ENCODE data around the gene RAE1.

RAE1 gene

GRCh38 chr20:57411406-57412283, 60.6 kb downstream of the RAE1 start:
- in situ Hi-C loops (cut with MboI; ENCODE audit: low pct_unique_long_range_greater_than_20kb, low sequenced_read_pairs, unreplicated experiment): no loop called here
- no peak for DNase-seq (ENCODE audit: low spot score)
- TF ChIP-seq, protein P1, sequence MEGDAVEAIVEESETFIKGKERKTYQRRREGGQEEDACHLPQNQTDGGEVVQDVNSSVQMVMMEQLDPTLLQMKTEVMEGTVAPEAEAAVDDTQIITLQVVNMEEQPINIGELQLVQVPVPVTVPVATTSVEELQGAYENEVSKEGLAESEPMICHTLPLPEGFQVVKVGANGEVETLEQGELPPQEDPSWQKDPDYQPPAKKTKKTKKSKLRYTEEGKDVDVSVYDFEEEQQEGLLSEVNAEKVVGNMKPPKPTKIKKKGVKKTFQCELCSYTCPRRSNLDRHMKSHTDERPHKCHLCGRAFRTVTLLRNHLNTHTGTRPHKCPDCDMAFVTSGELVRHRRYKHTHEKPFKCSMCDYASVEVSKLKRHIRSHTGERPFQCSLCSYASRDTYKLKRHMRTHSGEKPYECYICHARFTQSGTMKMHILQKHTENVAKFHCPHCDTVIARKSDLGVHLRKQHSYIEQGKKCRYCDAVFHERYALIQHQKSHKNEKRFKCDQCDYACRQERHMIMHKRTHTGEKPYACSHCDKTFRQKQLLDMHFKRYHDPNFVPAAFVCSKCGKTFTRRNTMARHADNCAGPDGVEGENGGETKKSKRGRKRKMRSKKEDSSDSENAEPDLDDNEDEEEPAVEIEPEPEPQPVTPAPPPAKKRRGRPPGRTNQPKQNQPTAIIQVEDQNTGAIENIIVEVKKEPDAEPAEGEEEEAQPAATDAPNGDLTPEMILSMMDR (IDR thresholded peaks at IDR 0.05; ENCODE audit: extremely low read depth, insufficient read depth, missing control alignments): no peak

DNA sequence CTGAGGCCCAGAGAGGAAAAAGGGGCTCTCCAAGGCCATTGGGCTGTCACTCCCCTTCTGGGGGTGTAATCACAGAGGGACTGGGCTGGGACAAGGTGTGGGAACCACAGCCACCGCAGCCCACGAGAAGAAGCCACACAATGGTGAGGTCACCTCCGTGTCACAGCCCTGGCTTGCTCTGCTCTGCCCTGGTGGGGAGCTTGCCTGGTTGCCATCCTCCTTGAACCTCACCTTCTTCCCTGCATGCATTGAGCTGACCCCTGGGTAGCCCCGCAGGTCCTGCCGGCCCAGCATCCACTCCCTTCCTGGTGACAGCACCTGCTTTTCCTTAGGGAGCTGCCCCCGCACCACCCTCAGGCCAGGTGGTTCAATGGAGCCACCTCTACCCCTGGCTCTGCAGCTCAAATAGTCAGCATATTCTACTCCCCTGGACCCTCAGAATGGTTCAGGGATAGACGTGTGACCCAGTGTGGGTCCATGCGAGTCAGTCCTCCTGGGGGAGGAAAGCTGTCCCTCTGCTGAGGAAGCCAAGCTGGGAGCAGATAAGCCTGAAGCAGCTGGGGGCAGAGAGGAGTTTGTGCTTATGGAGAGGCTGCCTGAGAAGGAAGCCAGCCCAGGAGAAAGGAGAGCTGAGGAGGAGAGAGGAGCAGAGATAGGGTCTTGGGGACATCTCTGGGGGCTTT, 61.4 kb downstream of the RAE1 start:
- TF ChIP-seq, protein P1 (IDR thresholded peaks at IDR 0.05; ENCODE audit: extremely low read depth, insufficient read depth, missing control alignments): no peak
- DNase-seq (ENCODE audit: low spot score): no peak
- in situ Hi-C loops (cut with MboI; ENCODE audit: low pct_unique_long_range_greater_than_20kb, low sequenced_read_pairs, unreplicated experiment): no loop called here

GRCh38 chr20:57413986-57414385, 62.9 kb downstream of the RAE1 start:
- TF ChIP-seq, protein P1 (IDR thresholded peaks at IDR 0.05; ENCODE audit: extremely low read depth, insufficient read depth, missing control alignments): no peak
- DNase-seq (ENCODE audit: low spot score): no peak
- in situ Hi-C loops (cut with MboI; ENCODE audit: low pct_unique_long_range_greater_than_20kb, low sequenced_read_pairs, unreplicated experiment): no loop called here

DNA sequence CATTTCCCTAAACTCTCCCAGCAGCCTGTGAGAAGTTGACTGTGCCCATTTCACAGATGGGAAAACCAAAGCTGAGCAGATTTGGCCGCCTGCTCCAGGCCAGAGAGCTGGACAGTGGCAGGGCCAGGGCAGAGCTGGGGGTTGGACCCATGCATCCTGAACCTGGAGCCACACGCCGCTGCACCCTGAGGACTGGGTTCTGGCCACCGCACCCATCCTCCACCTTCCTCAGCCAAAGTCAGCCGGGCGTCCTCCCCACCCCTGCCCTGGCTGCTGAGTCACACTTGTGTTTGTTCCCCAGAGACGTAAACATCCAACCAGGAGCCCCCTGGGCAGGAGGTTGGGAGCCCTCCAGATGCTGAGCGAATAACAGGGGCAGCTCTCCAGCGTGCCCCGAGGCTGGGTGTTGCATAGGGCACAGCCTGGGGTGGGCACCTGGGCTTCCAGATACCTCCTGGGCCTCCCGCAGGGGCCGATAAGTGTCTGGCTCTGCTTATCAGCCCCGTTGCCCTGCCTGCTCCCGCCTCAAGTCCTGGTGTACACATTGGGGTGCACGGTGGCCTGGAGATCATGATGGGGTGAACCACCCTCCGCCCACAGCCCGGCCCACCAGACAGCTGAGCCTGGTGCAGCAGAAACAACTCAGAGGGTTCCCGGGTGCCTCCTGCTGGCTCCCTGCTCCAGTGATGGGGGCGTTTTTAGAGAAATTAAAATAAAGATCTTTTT, 64.0 kb downstream of the RAE1 start:
- no peak for DNase-seq (ENCODE audit: low spot score)
- TF ChIP-seq, protein P1 (IDR thresholded peaks at IDR 0.05; ENCODE audit: extremely low read depth, insufficient read depth, missing control alignments): no peak
- in situ Hi-C loops (cut with MboI; ENCODE audit: low pct_unique_long_range_greater_than_20kb, low sequenced_read_pairs, unreplicated experiment): no loop called here

- DNase-seq (ENCODE audit: low spot score): no peak
- TF ChIP-seq, protein P1 (IDR thresholded peaks at IDR 0.05; ENCODE audit: extremely low read depth, insufficient read depth, missing control alignments): no peak
- in situ Hi-C loops (cut with MboI; ENCODE audit: low pct_unique_long_range_greater_than_20kb, low sequenced_read_pairs, unreplicated experiment): no loop called here
These were observed 64.7 kb downstream of the RAE1 start for GRCh38 chr20:57415771-57416170.

GRCh38 chr20:57416296-57417022, 65.4 kb downstream of the RAE1 start:
- in situ Hi-C loops (cut with MboI; ENCODE audit: low pct_unique_long_range_greater_than_20kb, low sequenced_read_pairs, unreplicated experiment): no loop called here
- TF ChIP-seq, protein P1 (IDR thresholded peaks at IDR 0.05; ENCODE audit: extremely low read depth, insufficient read depth, missing control alignments): no peak
- DNase-seq (ENCODE audit: low spot score): no peak

All from GM13977 (cell line).